HG03521 (cell line): ENCODE results near the gene DDX41.

Experiments used
- ATAC-seq: cut with Tn5 transposase; IDR thresholded peaks from one replicate; pipeline ENCODE4 v1.9.1; 2021; ENCODE audit warnings: mild to moderate bottlenecking, moderate library complexity; ENCODE audit not compliant: unreplicated experiment

Gene DDX41

GRCh38 chr5:177500685-177501522, 15.9 kb downstream of the DDX41 start:
- ATAC-seq, result peak; percentile 23

- no peak for ATAC-seq
These were observed 16.9 kb downstream of the DDX41 start for GRCh38 chr5:177499842-177500241.

GRCh38 chr5:177498013-177498787, 18.6 kb downstream of the DDX41 start:
- ATAC-seq, result no peak

DNA sequence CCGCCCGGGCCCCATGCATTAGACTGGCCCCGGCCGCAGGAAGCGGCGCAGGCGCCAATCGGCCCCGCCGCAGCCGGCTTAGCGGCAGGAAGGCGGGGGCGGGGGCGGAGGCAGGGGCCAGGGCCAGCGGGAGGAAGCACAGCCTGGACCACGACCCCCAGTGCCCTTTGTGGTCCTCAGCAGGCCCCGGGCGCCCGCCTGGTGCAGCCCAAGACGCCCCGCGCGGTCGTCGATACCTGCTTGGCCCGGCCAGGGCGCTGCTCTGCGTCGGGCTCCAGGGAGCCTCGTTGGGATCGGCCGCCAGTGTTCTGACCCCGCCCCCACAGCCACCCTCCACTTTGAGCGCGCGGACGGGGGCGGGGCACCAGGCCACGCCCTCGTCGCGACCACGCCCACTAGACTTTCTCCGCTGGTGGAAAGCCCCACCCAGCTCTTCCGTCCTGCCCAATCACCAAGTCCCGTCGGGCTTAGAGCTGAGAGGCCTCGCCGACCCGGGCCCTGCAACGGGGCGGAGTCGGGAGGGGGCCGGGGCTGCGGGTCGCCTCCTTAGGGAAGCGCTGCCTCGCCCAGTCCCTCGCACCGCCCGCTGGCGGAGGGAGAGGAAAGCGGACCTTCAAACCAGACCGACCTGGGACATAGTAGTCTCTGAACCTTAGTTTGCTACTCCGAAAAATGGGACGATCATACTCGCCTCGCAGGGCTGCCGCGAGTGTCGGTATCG, 19.3 kb downstream of the DDX41 start, which contains the start of gene PDLIM7:
Gene PDLIM7, minus strand, starts transcription at position 313 of the 721 bp plus-strand sequence. CDS start 1,092 bp downstream, outside the sequence.
- peak; percentile 79 for ATAC-seq

DNA sequence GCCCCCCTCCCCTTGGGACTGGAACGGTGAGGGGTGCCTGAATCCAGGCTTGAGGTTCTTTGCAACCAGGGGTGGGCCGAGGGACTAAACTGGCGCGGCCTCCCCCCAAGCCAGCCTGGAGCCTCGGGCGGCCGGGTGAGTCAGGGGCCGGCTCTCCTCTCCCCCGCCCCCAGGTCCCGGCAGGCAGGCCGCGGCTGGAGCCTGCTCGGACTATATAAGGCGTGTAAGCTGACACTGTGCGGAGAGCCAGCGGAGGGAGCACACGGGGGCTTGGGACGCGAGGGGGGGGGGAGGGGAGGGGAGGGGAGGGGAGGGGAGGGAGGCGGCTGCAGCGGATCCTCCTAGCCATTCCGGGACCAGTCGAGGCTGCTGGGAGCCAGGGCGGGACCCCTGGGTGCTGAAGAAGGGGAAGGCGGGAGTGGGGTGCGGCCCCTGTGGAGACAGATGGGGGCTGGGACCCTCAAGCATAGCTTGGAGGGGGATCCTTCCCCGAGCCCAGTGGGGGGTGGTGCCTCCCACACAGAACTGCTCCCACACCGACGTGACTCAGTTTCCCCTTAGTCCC, 20.0 kb downstream of the DDX41 start:
- ATAC-seq, result no peak

DNA sequence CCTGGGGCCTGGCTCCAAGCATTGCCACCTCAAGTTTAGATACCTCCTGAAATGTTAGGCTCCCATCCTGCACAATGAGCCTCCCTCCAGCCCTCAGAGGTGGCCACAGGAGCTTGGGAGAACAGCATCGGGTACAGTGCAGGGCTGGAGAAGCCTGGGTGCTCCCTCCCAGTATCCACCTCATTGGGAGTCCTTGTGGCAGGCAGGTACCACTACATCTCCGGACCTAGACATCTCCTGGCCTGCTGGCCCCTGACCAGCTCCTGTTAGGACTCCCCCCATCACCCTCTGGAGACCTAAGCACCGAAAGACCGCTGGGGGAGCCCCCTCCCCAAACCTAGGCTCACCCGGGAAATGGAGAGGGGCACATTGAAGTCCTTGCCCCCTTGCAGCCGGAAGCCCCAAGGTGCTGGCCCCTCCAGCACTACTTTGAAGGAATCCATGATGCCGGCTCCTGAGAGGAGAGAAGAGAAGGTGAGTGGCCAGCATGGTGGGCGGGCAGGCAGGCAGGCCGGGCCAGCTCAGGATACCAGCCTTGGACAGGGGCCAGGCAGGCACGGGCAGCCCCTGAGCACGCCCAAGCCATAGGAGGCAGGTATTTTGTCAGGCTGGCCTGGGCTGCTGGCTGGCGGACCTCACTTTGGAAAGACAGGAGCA, 20.6 kb downstream of the DDX41 start:
- ATAC-seq, result no peak

GRCh38 chr5:177495243-177496060, 21.3 kb downstream of the DDX41 start:
- ATAC-seq, result no peak

- no peak for ATAC-seq
These were observed 22.2 kb downstream of the DDX41 start for GRCh38 chr5:177494346-177495195.

GRCh38 chr5:177493795-177494345, 22.9 kb downstream of the DDX41 start:
- ATAC-seq, result no peak

DNA sequence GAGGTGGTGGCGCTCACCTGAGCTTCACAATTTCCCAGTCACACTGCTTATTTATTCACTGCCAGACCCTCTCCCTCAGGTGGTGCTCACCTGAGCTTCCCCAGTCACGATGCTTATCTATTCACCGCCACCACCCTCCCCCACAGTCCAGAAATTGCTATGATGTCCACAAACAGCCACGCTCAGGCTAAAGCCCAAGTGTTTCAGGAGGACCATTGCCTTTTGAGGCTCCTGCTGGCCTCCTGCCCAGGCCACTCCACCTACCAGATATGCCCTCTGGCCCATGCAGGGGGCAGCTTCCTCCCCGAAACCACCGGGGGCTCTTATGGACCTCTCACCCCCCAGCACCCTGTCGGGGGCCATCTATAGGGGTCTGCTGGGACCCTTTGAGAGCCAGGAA, 23.9 kb downstream of the DDX41 start:
- no peak for ATAC-seq

- no peak for ATAC-seq
These were observed 24.6 kb downstream of the DDX41 start for GRCh38 chr5:177491983-177492746.

DNA sequence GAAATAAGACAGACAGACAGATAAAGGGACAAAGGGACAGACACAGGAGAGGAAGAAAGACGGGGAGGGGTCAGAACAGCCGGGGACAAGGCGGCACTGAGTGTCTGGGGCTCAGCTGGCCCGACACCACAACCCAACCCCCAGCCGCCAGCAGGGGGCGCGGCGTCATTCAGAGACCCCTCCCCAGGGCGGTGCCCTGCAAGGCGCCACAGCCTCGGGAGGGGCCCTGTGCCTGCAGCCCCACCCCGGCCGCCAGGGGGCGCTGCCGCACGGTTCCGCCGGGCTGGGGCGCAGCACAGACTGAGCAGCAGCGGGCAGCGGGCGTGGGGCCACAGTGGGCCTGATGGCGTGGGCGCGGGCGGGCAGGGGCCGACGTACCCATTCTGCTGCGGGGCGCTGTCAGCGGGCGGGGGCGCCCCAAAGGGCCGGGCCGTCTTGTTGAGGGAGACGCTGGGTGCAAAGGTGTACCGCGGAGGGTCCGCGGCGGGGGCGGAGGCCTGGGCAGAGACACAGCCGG, 25.3 kb downstream of the DDX41 start:
- ATAC-seq, result no peak

- ATAC-seq, result no peak
These were observed 25.8 kb downstream of the DDX41 start for GRCh38 chr5:177490992-177491391.

- no peak for ATAC-seq
These were observed 26.3 kb downstream of the DDX41 start for GRCh38 chr5:177490311-177490991.

GRCh38 chr5:177489119-177489716, 27.5 kb downstream of the DDX41 start:
- no peak for ATAC-seq

- ATAC-seq, result no peak
These were observed 28.8 kb downstream of the DDX41 start for GRCh38 chr5:177487975-177488374.
